Measurements from ENCODE around the gene SERPINB12. TPM values are rescaled to one million over a fixed set of nuclear protein-coding genes. Genes with fewer than 3 reads are reported as not detected.

Gene SERPINB12
- total RNA-seq, 1 donor from 2014 or later = not detected

- H3K9ac ChIP-seq = no peak overlapping the region
- H2AFZ ChIP-seq (replicated peaks) = no peak overlapping the region
- peaks cover 2% of the 10 kb centered on the region for H3K27me3 Mint-ChIP-seq (ENCODE audit: insufficient read depth, low read depth)
- no peaks in the 10 kb centered on the region for H3K36me3 Mint-ChIP-seq
- no peak overlapping the region for H3K4me2 ChIP-seq
- no peaks in the 10 kb centered on the region for H3K36me3 ChIP-seq
- TF ChIP-seq EZH2 (IDR thresholded peaks at IDR 0.05) (no peak), EZH2phosphoT487 (IDR thresholded peaks at IDR 0.05) (no peak)
- TF ChIP-seq, protein P1, sequence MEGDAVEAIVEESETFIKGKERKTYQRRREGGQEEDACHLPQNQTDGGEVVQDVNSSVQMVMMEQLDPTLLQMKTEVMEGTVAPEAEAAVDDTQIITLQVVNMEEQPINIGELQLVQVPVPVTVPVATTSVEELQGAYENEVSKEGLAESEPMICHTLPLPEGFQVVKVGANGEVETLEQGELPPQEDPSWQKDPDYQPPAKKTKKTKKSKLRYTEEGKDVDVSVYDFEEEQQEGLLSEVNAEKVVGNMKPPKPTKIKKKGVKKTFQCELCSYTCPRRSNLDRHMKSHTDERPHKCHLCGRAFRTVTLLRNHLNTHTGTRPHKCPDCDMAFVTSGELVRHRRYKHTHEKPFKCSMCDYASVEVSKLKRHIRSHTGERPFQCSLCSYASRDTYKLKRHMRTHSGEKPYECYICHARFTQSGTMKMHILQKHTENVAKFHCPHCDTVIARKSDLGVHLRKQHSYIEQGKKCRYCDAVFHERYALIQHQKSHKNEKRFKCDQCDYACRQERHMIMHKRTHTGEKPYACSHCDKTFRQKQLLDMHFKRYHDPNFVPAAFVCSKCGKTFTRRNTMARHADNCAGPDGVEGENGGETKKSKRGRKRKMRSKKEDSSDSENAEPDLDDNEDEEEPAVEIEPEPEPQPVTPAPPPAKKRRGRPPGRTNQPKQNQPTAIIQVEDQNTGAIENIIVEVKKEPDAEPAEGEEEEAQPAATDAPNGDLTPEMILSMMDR (IDR thresholded peaks at IDR 0.05) = no peak
- H3K4me1 ChIP-seq = no peaks in the 10 kb centered on the region
- H3K27me3 ChIP-seq = no peaks in the 10 kb centered on the region
- no peak overlapping the region for H3K27ac ChIP-seq
- DNase-seq (ENCODE audit: low spot score) = no peak
- no peaks in the 10 kb centered on the region for H3K4me1 Mint-ChIP-seq
- H3K9me3 ChIP-seq (ENCODE audit: low read depth) = no peaks in the 10 kb centered on the region
- H3K27ac Mint-ChIP-seq = no peak overlapping the region
- no peaks in the 10 kb centered on the region for H3K9me3 Mint-ChIP-seq
- H3K4me3 ChIP-seq = no peak overlapping the region
- H3K4me3 Mint-ChIP-seq = no peak overlapping the region
- H3K79me2 ChIP-seq (ENCODE audit: low read depth) = no peaks in the 10 kb centered on the region
- H3F3A ChIP-seq (ENCODE audit: low read depth) = no peaks in the 10 kb centered on the region
- no peaks in the 10 kb centered on the region for H4K20me1 ChIP-seq (ENCODE audit: low read depth)
Observed at GRCh38 chr18:63564021-63564420, 21.9 kb downstream of the SERPINB12 start.

DNA sequence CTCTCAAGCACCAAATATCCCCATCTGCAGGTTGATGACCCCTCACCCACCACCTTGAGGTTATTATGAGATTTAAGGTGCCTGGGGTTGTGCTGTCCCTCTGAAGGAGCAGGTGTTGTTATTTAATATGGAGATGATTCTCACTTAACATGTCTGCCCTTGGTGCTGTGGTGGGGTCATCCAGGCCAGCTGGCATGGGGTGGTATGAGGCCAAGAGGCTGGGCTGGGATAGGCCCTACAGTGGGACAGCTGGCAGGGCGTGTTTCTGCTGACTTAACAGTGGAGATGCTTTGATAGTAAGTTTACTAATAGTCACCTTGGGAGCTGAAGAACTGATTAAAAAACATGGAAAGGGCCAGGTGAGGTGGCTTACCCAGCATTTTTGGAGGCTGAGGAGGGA lies 22.4 kb downstream of the SERPINB12 start:
- Histone ChIP-seq H3K4me3 (no peak overlapping the region), H3F3A (ENCODE audit: low read depth) (no peaks in the 10 kb centered on the region), H3K27ac (no peak overlapping the region), H3K4me1 (no peaks in the 10 kb centered on the region), H4K20me1 (ENCODE audit: low read depth) (no peaks in the 10 kb centered on the region), H3K27me3 (no peaks in the 10 kb centered on the region), H3K79me2 (ENCODE audit: low read depth) (no peaks in the 10 kb centered on the region), H2AFZ (replicated peaks) (no peak overlapping the region), H3K9me3 (ENCODE audit: low read depth) (no peaks in the 10 kb centered on the region), H3K36me3 (no peaks in the 10 kb centered on the region), H3K4me2 (no peak overlapping the region), H3K9ac (no peak overlapping the region)
- no peak for DNase-seq (ENCODE audit: low spot score)
- no peak overlapping the region for H3K27ac Mint-ChIP-seq
- H3K27me3 Mint-ChIP-seq (ENCODE audit: insufficient read depth, low read depth) = peaks cover 2% of the 10 kb centered on the region
- TF ChIP-seq EZH2 (IDR thresholded peaks at IDR 0.05) (no peak), EZH2phosphoT487 (IDR thresholded peaks at IDR 0.05) (no peak)
- TF ChIP-seq, protein P1 (IDR thresholded peaks at IDR 0.05) = no peak
- H3K4me3 Mint-ChIP-seq = no peak overlapping the region
- H3K4me1 Mint-ChIP-seq = no peaks in the 10 kb centered on the region
- no peaks in the 10 kb centered on the region for H3K9me3 Mint-ChIP-seq
- H3K36me3 Mint-ChIP-seq = no peaks in the 10 kb centered on the region

GRCh38 chr18:63567276-63567675 lies 25.1 kb downstream of the SERPINB12 start:
- Histone ChIP-seq H3K27ac (no peak overlapping the region), H3K4me3 (no peak overlapping the region), H3K27me3 (no peaks in the 10 kb centered on the region), H4K20me1 (ENCODE audit: low read depth) (no peaks in the 10 kb centered on the region), H3K79me2 (ENCODE audit: low read depth) (no peaks in the 10 kb centered on the region), H3K36me3 (no peaks in the 10 kb centered on the region), H3K4me1 (no peaks in the 10 kb centered on the region), H3K9me3 (ENCODE audit: low read depth) (no peaks in the 10 kb centered on the region), H2AFZ (replicated peaks) (no peak overlapping the region), H3K9ac (no peak overlapping the region), H3F3A (ENCODE audit: low read depth) (no peaks in the 10 kb centered on the region), H3K4me2 (no peak overlapping the region)
- Mint-ChIP-seq H3K27me3 (ENCODE audit: insufficient read depth, low read depth) (peaks cover 2% of the 10 kb centered on the region), H3K9me3 (no peaks in the 10 kb centered on the region), H3K27ac (no peak overlapping the region), H3K4me3 (no peak overlapping the region), H3K4me1 (no peaks in the 10 kb centered on the region), H3K36me3 (no peaks in the 10 kb centered on the region)
- TF ChIP-seq EZH2phosphoT487 (IDR thresholded peaks at IDR 0.05) (no peak), EZH2 (IDR thresholded peaks at IDR 0.05) (no peak)
- TF ChIP-seq, protein P1 (IDR thresholded peaks at IDR 0.05) = no peak
- no peak for DNase-seq (ENCODE audit: low spot score)

Data from neural progenitor cell (in vitro differentiated cells).